Activated CD8-positive, alpha-beta memory T cell treated with anti-CD3 and anti-CD28 coated beads for 36 hours (primary cell): ENCODE data around the gene PRKAG2. TPM values are rescaled to one million over a fixed set of nuclear protein-coding genes. Genes with fewer than 3 reads are reported as not detected.
"Not testable (repeated sequence)": the region's sequence is repeated elsewhere in the genome, so short reads cannot be mapped to it uniquely, and the experiment has no call there.

Source experiments
- CTCF ChIA-PET: fragments of 350-600 bp; sonication (Branson Sonifier 250); formaldehyde crosslinking; loops from one replicate; lab custom pipeline; 2021; ENCODE audit warnings: antibody characterized with exemption; lab: Charles Lee
- POLR2A ChIA-PET: fragments of 350-600 bp; sonication (Branson Sonifier 250); formaldehyde crosslinking; loops from one replicate; lab custom pipeline; 2021; ENCODE audit warnings: antibody characterized with exemption; lab: Charles Lee
- total RNA-seq, 2 experiments: library from RNA; stranded (reverse); gene quantifications; one replicate each; pipeline ENCODE4 v1.2.3, GENCODE V29; 2021

The PRKAG2 gene
- total RNA-seq, 2 experiments from 2014 or later: 23.6 to 24.8 TPM

GRCh38 chr7:151827620-151828019, 49.3 kb downstream of the PRKAG2 start:
- CTCF ChIA-PET: no interaction called here
- POLR2A ChIA-PET: no interaction called here

GRCh38 chr7:151826316-151826715, 50.6 kb downstream of the PRKAG2 start:
- CTCF ChIA-PET, POLR2A ChIA-PET: not testable (repeated sequence)

- CTCF ChIA-PET: no interaction called here
Observed at GRCh38 chr7:151825721-151826120, 51.2 kb downstream of the PRKAG2 start.

GRCh38 chr7:151824373-151824933, 52.5 kb downstream of the PRKAG2 start:
- CTCF ChIA-PET: no interaction called here
- POLR2A ChIA-PET: no interaction called here

More at GRCh38 chr7:151825721-151826120, 51.2 kb downstream of the PRKAG2 start:
- POLR2A ChIA-PET: no interaction called here

GRCh38 chr7:151823566-151824372, 53.1 kb downstream of the PRKAG2 start:
- ChIA-PET CTCF (no interaction called here), POLR2A (no interaction called here)

- ChIA-PET CTCF (interaction anchor here (0.5 kb wide), 1 partner anchor 335 kb away, joined by 3 read pairs; no protein-coding TSS in a partner anchor), POLR2A (no interaction called here)
Observed at GRCh38 chr7:151822541-151823181, 54.3 kb downstream of the PRKAG2 start.

- ChIA-PET POLR2A (no interaction called here), CTCF (interaction anchor here (0.5 kb wide), 1 partner anchor 335 kb away, joined by 3 read pairs; no protein-coding TSS in a partner anchor)
Observed at GRCh38 chr7:151821806-151822540, 54.9 kb downstream of the PRKAG2 start.

- ChIA-PET CTCF (no interaction called here), POLR2A (no interaction called here)
Observed at GRCh38 chr7:151821226-151821625, 55.7 kb downstream of the PRKAG2 start.

GRCh38 chr7:151820491-151821105, 56.3 kb downstream of the PRKAG2 start:
- ChIA-PET CTCF (no interaction called here), POLR2A (no interaction called here)

GRCh38 chr7:151819866-151820265, 57.0 kb downstream of the PRKAG2 start:
- ChIA-PET POLR2A (no interaction called here), CTCF (no interaction called here)

GRCh38 chr7:151818674-151819519, 58.0 kb downstream of the PRKAG2 start:
- ChIA-PET POLR2A (no interaction called here), CTCF (no interaction called here)

- CTCF ChIA-PET: no interaction called here
- POLR2A ChIA-PET: no interaction called here
Observed at GRCh38 chr7:151817981-151818673, 58.8 kb downstream of the PRKAG2 start.

GRCh38 chr7:151817315-151817690, 59.6 kb downstream of the PRKAG2 start:
- CTCF ChIA-PET: no interaction called here
- POLR2A ChIA-PET: no interaction called here

- ChIA-PET POLR2A (no interaction called here), CTCF (no interaction called here)
Observed at GRCh38 chr7:151816562-151817314, 60.2 kb downstream of the PRKAG2 start.

- ChIA-PET POLR2A (no interaction called here), CTCF (no interaction called here)
Observed at GRCh38 chr7:151815419-151815818, 61.5 kb downstream of the PRKAG2 start.

- ChIA-PET CTCF (no interaction called here), POLR2A (no interaction called here)
Observed at GRCh38 chr7:151814400-151815009, 62.4 kb downstream of the PRKAG2 start.

GRCh38 chr7:151813997-151814396, 62.9 kb downstream of the PRKAG2 start:
- ChIA-PET POLR2A (no interaction called here), CTCF (no interaction called here)
